Lung (tissue), 12 donors: ENCODE results near the gene RELT. TPM values are rescaled to one million over a fixed set of nuclear protein-coding genes. Genes with fewer than 3 reads are reported as not detected.

ENCODE experiments used
- ATAC-seq: fragments of 200-7000 bp; cut with Tn5 transposase; one replicate; pipeline ENCODE4 v1.9.1; 2020; ENCODE audit warnings: moderate number of reproducible peaks; ENCODE audit not compliant: insufficient read depth, low FRiP score
- DNase-seq, 3 donors: peaks; one replicate each; pipeline ENCODE4 v3.0.0-alpha.2; 2013 to 2017
- H3K27ac ChIP-seq, 2 donors: one replicate each; pipeline ENCODE4 v1.5.1; 2013; ENCODE audit warnings: mild to moderate bottlenecking in 2 of 2, moderate library complexity in 2 of 2, control low read depth in 1 of 2, inconsistent platforms in 1 of 2, low read depth in 1 of 2, low read length in 1 of 2
- H3K27me3 ChIP-seq, 3 donors: one replicate each; pipeline ENCODE4 v1.5.1; 2013; ENCODE audit warnings: low read length in 2 of 3; ENCODE audit not compliant: control insufficient read depth in 3 of 3, insufficient read depth in 3 of 3
- H3K36me3 ChIP-seq, 4 donors: one replicate each; pipeline ENCODE4 v1.5.1; 2013; ENCODE audit warnings: low read length in 4 of 4, mild to moderate bottlenecking in 1 of 4, moderate library complexity in 1 of 4; ENCODE audit not compliant: control insufficient read depth in 4 of 4, insufficient read depth in 4 of 4
- H3K4me1 ChIP-seq, 5 donors: one replicate each; pipeline ENCODE4 v1.5.1; 2013; ENCODE audit warnings: low read length in 5 of 5, mild to moderate bottlenecking in 2 of 5, moderate library complexity in 1 of 5; ENCODE audit not compliant: control insufficient read depth in 5 of 5, insufficient read depth in 5 of 5
- H3K4me3 ChIP-seq: one replicate; pipeline ENCODE4 v1.5.1; 2013; ENCODE audit warnings: mild to moderate bottlenecking, control low read depth, moderate library complexity
- H3K9ac ChIP-seq, 2 donors: one replicate each; pipeline ENCODE4 v1.5.1; 2013; ENCODE audit warnings: low read length in 2 of 2, control low read depth in 1 of 2; ENCODE audit not compliant: insufficient read depth in 1 of 2
- H3K9me3 ChIP-seq, 4 donors: one replicate each; pipeline ENCODE4 v1.5.1; 2013; ENCODE audit warnings: low read length in 3 of 4, mild to moderate bottlenecking in 1 of 4, moderate library complexity in 1 of 4; ENCODE audit not compliant: control insufficient read depth in 4 of 4, insufficient read depth in 3 of 4
- CTCF ChIP-seq: IDR thresholded peaks from 2 replicates; pipeline ENCODE4 v1.5.1; 2012; ENCODE audit warnings: mild to moderate bottlenecking; ENCODE audit errors: control extremely low read depth, extremely low read depth
- WGBS, 2 donors: extraction: QIAGEN DNeasy Blood & Tissue Kit; methylation state at CpG; one replicate each; pipeline ENCODE4 v1.1.7; 2013; 5-methylcytosine and 5-hydroxymethylcytosine counted together
- polyA plus RNA-seq, 2 donors: library from polyadenylated mRNA; stranded (reverse); fragments of 200-250 nt; gene quantifications; one replicate each; pipeline ENCODE4 v1.2.1, GENCODE V29; 2013
- total RNA-seq, 2 donors: library from RNA; depleted of rRNA in 1 of 2; stranded (reverse); fragments of >200 nt in 1 of 2; gene quantifications; one replicate each; pipeline ENCODE4 v1.2.1, GENCODE V29; 2014 to 2021
- donor health status: control.
- donor health status: control.
- donor health status: Bipolar disorder and iron deficiency.
- donor health status: healthy.
- donor health status: DM: yes; HTN: yes; CAD: no.

The RELT gene
- total and polyA plus RNA-seq, 4 donors, result 6.0 to 25.4 (median 16.1) TPM

- no peak for TF ChIP-seq CTCF
- DNase-seq (no peak), ATAC-seq (no peak)
- H3K9ac ChIP-seq, result no peak overlapping the region
- 91 to 95% methylated on average over 5 of the region's 5 CpGs for WGBS, 2 donors
- H3K27ac ChIP-seq, result no peak overlapping the region
- peaks cover 6 to 28% (median 19%) of the 10 kb centered on the region in 4 donors for H3K36me3 ChIP-seq
- H3K27me3 ChIP-seq, result no peaks in the 10 kb centered on the region
- H3K9me3 ChIP-seq, result no peaks in the 10 kb centered on the region
- H3K4me1 ChIP-seq, result no peaks in the 10 kb centered on the region
- no peak overlapping the region for H3K4me3 ChIP-seq
These were observed 30.4 kb downstream of the RELT start for GRCh38 chr11:73406619-73407018.

GRCh38 chr11:73409431-73409830 is 33.2 kb downstream of the RELT start:
- TF ChIP-seq CTCF, result no peak
- Histone ChIP-seq H3K27me3 (no peaks in the 10 kb centered on the region), H3K9me3 (no peaks in the 10 kb centered on the region), H3K36me3 (peaks cover 6 to 28% (median 18%) of the 10 kb centered on the region in 4 donors), H3K9ac (no peak overlapping the region), H3K4me3 (no peak overlapping the region), H3K4me1 (no peaks in the 10 kb centered on the region), H3K27ac (no peak overlapping the region)
- DNase-seq (no peak), ATAC-seq (no peak)
- 98 to 99% methylated on average over 8 of the region's 8 CpGs for WGBS, 2 donors

- Histone ChIP-seq H3K36me3 (peaks cover 6 to 23% (median 18%) of the 10 kb centered on the region in 4 donors), H3K27me3 (no peaks in the 10 kb centered on the region), H3K4me3 (no peak overlapping the region), H3K9me3 (no peaks in the 10 kb centered on the region), H3K4me1 (peaks cover 0 to 6% (median 0%) of the 10 kb centered on the region in 5 donors), H3K27ac (no peak overlapping the region), H3K9ac (no peak overlapping the region)
- WGBS, 2 donors, result 87 to 94% methylated on average over 1 of the region's 1 CpG
- ATAC-seq (no peak), DNase-seq (no peak)
- no peak for TF ChIP-seq CTCF
These were observed 34.4 kb downstream of the RELT start for GRCh38 chr11:73410627-73411026.

GRCh38 chr11:73411031-73411430 is 34.8 kb downstream of the RELT start:
- ATAC-seq (no peak), DNase-seq (no peak)
- Histone ChIP-seq H3K9ac (no peak overlapping the region), H3K36me3 (peaks cover 6 to 23% (median 17%) of the 10 kb centered on the region in 4 donors), H3K4me1 (peaks cover 0 to 9% (median 0%) of the 10 kb centered on the region in 5 donors), H3K4me3 (no peak overlapping the region), H3K27me3 (no peaks in the 10 kb centered on the region), H3K27ac (no peak overlapping the region), H3K9me3 (no peaks in the 10 kb centered on the region)
- 67 to 89% methylated on average over 2 of the region's 2 CpGs for WGBS, 2 donors
- TF ChIP-seq CTCF, result no peak
